Choroid plexus epithelial cell (primary cell): ENCODE measurements around the gene POLR2A.
A peak's percentile ranks its signal among the peaks of the same experiment; 100 is the strongest.

Experiments
- DNase-seq: peaks from one replicate; pipeline ENCODE4 v3.0.0-alpha.2; 2010; ENCODE audit warnings: low read depth
- H3K4me3 ChIP-seq: 2 replicates; pipeline ENCODE4 v1.5.1; 2011; ENCODE audit warnings: low read depth, mild to moderate bottlenecking, control low read depth, low read length, moderate library complexity
- TF ChIP-seq, protein P1 (sequence below): conservative IDR thresholded peaks from 2 replicates; pipeline ENCODE4 v1.5.1; 2011; ENCODE audit warnings: low read depth, mild to moderate bottlenecking, control low read depth, inconsistent platforms, low read length, moderate library complexity

POLR2A gene

DNA sequence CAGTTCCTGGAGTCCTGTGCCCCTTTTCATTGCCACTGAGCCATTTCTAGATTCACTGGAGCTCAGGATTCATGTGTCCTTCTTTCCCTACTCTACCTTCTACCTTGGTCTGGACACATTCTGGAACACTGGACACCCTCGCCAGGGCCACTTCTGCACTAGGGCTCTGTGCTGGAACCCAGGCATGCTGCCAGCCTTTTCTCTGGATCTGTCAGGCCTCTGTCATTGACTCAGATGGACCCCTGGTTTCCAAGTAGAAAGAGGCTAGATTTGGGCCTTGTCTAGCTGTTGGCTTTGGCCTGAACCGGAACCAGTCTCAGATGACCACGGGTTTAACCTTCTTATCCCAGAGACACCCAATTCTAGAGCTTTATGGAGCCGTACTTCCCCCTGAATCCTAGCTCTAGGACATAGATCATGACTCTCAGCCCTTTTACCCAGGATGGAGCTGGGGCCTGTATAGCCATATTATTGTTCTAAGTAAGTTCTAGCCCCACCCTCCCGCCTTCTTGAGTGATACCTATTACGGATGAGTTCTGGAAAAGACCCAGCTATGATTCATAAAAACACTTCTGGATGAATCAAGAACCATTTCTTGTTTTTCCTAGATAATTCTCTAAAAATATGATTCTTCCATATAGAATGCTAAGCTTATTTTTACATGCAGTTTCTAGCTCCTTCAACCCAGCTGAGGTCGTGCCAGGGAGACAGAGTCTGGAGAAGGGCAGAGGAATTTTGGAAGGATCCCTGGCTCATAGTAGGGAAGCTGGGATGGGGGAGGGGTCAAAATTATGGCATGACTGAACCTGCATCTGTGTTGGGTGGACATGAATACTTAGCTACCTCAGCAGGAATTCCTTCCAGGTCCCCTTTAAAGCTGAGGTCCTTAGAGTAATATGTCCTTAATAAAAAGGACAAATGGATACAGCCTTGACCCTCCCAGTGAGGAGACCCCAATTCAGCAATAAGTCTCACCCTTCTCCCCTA, 40.4 kb upstream of the POLR2A start:
- no peak overlapping the region for H3K4me3 ChIP-seq
- TF ChIP-seq, protein P1, sequence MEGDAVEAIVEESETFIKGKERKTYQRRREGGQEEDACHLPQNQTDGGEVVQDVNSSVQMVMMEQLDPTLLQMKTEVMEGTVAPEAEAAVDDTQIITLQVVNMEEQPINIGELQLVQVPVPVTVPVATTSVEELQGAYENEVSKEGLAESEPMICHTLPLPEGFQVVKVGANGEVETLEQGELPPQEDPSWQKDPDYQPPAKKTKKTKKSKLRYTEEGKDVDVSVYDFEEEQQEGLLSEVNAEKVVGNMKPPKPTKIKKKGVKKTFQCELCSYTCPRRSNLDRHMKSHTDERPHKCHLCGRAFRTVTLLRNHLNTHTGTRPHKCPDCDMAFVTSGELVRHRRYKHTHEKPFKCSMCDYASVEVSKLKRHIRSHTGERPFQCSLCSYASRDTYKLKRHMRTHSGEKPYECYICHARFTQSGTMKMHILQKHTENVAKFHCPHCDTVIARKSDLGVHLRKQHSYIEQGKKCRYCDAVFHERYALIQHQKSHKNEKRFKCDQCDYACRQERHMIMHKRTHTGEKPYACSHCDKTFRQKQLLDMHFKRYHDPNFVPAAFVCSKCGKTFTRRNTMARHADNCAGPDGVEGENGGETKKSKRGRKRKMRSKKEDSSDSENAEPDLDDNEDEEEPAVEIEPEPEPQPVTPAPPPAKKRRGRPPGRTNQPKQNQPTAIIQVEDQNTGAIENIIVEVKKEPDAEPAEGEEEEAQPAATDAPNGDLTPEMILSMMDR: no peak
- DNase-seq: peak; percentile 47

DNA sequence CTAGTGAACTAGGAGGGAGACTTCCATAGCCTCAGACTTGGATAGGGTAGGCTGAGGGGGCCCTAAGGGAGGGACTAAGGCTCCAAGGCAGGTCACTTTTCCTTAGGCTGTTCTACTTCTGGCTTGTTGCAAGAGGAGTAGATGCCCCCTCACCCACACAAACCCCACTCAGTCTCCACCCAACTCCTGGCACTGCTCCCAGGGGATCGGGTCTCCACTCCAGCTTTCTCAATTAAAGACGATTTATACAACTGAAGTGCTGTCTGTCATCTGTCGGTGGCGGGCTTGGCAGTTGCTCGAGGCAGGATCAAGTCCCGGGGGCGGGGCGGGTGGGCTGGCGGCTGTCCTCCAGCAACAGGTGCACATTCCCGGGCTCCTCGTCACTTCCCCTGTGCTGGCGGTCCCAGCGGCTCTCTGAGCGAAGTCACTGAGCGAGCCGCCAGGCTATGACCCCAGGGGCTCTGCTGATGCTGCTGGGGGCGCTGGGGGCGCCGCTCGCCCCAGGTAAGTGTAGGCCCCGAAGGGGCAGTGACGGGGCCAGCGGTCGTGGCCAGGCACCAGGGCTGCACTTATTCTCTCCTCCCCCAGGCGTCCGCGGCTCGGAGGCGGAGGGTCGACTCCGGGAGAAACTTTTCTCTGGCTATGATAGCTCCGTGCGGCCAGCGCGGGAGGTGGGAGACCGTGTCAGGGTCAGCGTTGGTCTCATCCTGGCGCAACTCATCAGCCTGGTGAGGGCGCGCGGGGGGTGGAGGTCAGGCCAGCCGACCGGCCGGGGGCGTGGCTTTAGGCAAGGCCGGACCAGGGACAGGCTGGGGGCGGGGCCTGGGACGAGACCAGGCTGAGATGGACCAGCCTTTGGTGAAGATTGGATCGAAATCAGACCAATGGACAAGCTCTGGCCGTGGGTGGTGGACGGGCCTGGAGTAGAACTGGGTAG, 39.2 kb upstream of the POLR2A start, which contains the start of gene CHRNB1:
Gene CHRNB1 (plus strand): TSS at position 380 of the 937 bp plus-strand sequence. CDS start 67 bp downstream, at position 447.
- no peak for DNase-seq
- TF ChIP-seq, protein P1: peak; percentile 15
- peak within 1 kb of the TSS; percentile 44 for H3K4me3 ChIP-seq

- no peak for DNase-seq
- no peak overlapping the region for H3K4me3 ChIP-seq
- TF ChIP-seq, protein P1: no peak
Observed at GRCh38 chr17:7445619-7445968, 38.6 kb upstream of the POLR2A start.

- no peak overlapping the region for H3K4me3 ChIP-seq
- no peak for DNase-seq
- TF ChIP-seq, protein P1: no peak
Observed at GRCh38 chr17:7448461-7448860, 35.7 kb upstream of the POLR2A start.

DNA sequence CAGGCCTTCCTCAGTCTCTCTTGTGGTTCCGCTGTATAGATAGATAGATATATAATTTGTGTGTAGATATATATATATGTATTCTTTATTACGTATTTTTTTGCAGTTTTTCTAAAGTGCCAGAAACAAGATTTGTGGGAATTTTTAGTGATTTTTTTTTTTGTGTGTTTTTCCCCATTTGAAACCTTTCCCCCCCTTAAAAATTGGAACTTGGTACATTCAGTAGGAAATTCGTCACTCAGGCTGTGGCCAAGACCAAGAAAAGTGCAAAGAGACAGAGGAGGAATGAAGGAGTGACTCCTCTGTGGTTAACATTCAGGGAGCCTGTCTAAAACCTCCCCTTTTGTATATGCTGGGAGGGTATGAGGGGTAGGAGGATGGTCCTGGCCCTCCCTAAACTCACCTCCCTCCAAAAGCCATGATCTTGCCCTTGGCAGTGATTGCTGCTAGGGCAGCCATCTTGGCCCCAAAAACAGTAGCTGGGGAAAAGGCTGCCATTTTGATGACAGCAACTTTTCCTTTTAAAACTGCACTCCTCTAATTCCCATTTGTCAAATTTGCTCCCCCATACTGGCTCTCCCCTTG, 24.1 kb upstream of the POLR2A start:
- TF ChIP-seq, protein P1: no peak
- no peak overlapping the region for H3K4me3 ChIP-seq
- DNase-seq: no peak

GRCh38 chr17:7460850-7461660, 23.1 kb upstream of the POLR2A start:
- no peak for DNase-seq
- no peak overlapping the region for H3K4me3 ChIP-seq
- TF ChIP-seq, protein P1: no peak
